ENCODE results near the gene SLC22A23. TPM values are rescaled to one million over a fixed set of nuclear protein-coding genes. Genes with fewer than 3 reads are reported as not detected.
A peak's percentile ranks its signal among the peaks of the same experiment; 100 is the strongest.

Gene SLC22A23
- total RNA-seq, 1 experiment from 2014 or later = 38.2 TPM

GRCh38 chr6:3229566-3230178 is 227.2 kb downstream of the SLC22A23 start (continued):
- no peak for TF ChIP-seq ATF2 (CRISPR knock-in tag; IDR thresholded peaks at IDR 0.05; ENCODE audit: borderline replicate concordance, low read depth)
- TF ChIP-seq ETV6 (CRISPR knock-in tag; IDR thresholded peaks at IDR 0.05) = no peak
- no peak for TF ChIP-seq AR (CRISPR knock-in tag; IDR thresholded peaks at IDR 0.05)
- no peak for TF ChIP-seq NFE2L1 (CRISPR knock-in tag; IDR thresholded peaks at IDR 0.05)
- TF ChIP-seq ZNF423 (CRISPR knock-in tag; IDR thresholded peaks at IDR 0.05) = 0 out of 2 replicates have a peak, but pooled peaks have one; percentile 17
- peak; percentile 16; the same call in 1 of the 2 replicates for TF ChIP-seq FOXP4 (CRISPR knock-in tag; IDR thresholded peaks at IDR 0.05)
- TF ChIP-seq TCF7 (CRISPR knock-in tag; IDR thresholded peaks at IDR 0.05; ENCODE audit: low read depth) = no peak
- 0 out of 2 replicates have a peak, but pooled peaks have one; percentile 16 for TF ChIP-seq FOXP1 (CRISPR knock-in tag; IDR thresholded peaks at IDR 0.05; ENCODE audit: borderline replicate concordance)
- no peak for TF ChIP-seq ELF4 (CRISPR knock-in tag; IDR thresholded peaks at IDR 0.05; ENCODE audit: low read depth)
- TF ChIP-seq AFF4 (CRISPR knock-in tag; IDR thresholded peaks at IDR 0.05; ENCODE audit: borderline replicate concordance) = no peak

GRCh38 chr6:3228771-3229565 is 227.9 kb downstream of the SLC22A23 start:
- CTCF ChIA-PET = interaction anchor here (0.6 to 5.2 kb wide), 12 partner anchors 10 to 276 kb away, joined by 3 to 65 read pairs (median 4); partner anchors contain the start of genes PSMG4, RIPK1, SLC22A23 and TUBB2A
- H3K4me1 Mint-ChIP-seq = peaks cover 50% of the 10 kb centered on the region
- ATAC-seq (peak; percentile 1; the same call in 1 of the 2 replicates), DNase-seq (ENCODE audit: low spot score) (peak; percentile 66)
- POLR2A ChIA-PET = interaction anchor here (0.9 to 3.1 kb wide), 5 partner anchors 20 to 70 kb away, joined by 3 to 24 read pairs (median 5); partner anchors contain the start of gene TUBB2A
- peaks cover 23% of the 10 kb centered on the region for H3K27me3 Mint-ChIP-seq (ENCODE audit: low read depth)
- H3K9me3 Mint-ChIP-seq = no peaks in the 10 kb centered on the region
- H3K4me3 Mint-ChIP-seq = peak overlapping the region; percentile 89
- H3K36me3 Mint-ChIP-seq = peaks cover 18% of the 10 kb centered on the region
- peak overlapping the region; percentile 39; the same call in 1 of the 2 replicates for H3K27ac Mint-ChIP-seq
- TF ChIP-seq ZNF219 (CRISPR knock-in tag; IDR thresholded peaks at IDR 0.05; ENCODE audit: borderline replicate concordance) = no peak
- no peak for TF ChIP-seq ZNF232 (CRISPR knock-in tag; IDR thresholded peaks at IDR 0.05)
- no peak for TF ChIP-seq ELF4 (CRISPR knock-in tag; IDR thresholded peaks at IDR 0.05; ENCODE audit: low read depth)
- TF ChIP-seq E2F4 (CRISPR knock-in tag; IDR thresholded peaks at IDR 0.05; ENCODE audit: borderline replicate concordance, low read depth) = 0 out of 2 replicates have a peak, but pooled peaks have one; percentile 54
- no peak for TF ChIP-seq ATF1 (CRISPR knock-in tag; IDR thresholded peaks at IDR 0.05)
- peak; percentile 13; the same call in 1 of the 2 replicates for TF ChIP-seq FOXP4 (CRISPR knock-in tag; IDR thresholded peaks at IDR 0.05)
- no peak for TF ChIP-seq TCF7 (CRISPR knock-in tag; IDR thresholded peaks at IDR 0.05; ENCODE audit: low read depth)
- TF ChIP-seq ZNF416 (CRISPR knock-in tag; IDR thresholded peaks at IDR 0.05) = no peak
- 0 out of 2 replicates have a peak, but pooled peaks have one; percentile 27 for TF ChIP-seq ZBTB43 (CRISPR knock-in tag; IDR thresholded peaks at IDR 0.05)
